ENCODE measurements around the gene RPS10.
"Not testable (repeated sequence)": the region's sequence is repeated elsewhere in the genome, so short reads cannot be mapped to it uniquely, and the experiment has no call there.

RPS10 gene

GRCh38 chr6:34374069-34374468 lies 51.8 kb downstream of the RPS10 start:
- peak; percentile 9 for DNase-seq (ENCODE audit: low read depth)
- TF ChIP-seq CTCF (IDR thresholded peaks at IDR 0.05; ENCODE audit: insufficient read depth, low read depth, low read length, missing control alignments), result no peak

GRCh38 chr6:34373511-34373910 lies 52.4 kb downstream of the RPS10 start:
- TF ChIP-seq CTCF (IDR thresholded peaks at IDR 0.05; ENCODE audit: insufficient read depth, low read depth, low read length, missing control alignments), result no peak
- no peak for DNase-seq (ENCODE audit: low read depth)
- no peak overlapping the region for H3K4me3 ChIP-seq (ENCODE audit: low read depth, low read length)

More at GRCh38 chr6:34374069-34374468, 51.8 kb downstream of the RPS10 start:
- no peak overlapping the region for H3K4me3 ChIP-seq (ENCODE audit: low read depth, low read length)

- not testable (repeated sequence) for H3K4me3 ChIP-seq (ENCODE audit: low read depth, low read length); DNase-seq (ENCODE audit: low read depth)
Observed at GRCh38 chr6:34371865-34372264, 54.0 kb downstream of the RPS10 start.

GRCh38 chr6:34370361-34370760 lies 55.5 kb downstream of the RPS10 start:
- no peak overlapping the region for H3K4me3 ChIP-seq (ENCODE audit: low read depth, low read length)
- TF ChIP-seq CTCF (IDR thresholded peaks at IDR 0.05; ENCODE audit: insufficient read depth, low read depth, low read length, missing control alignments), result no peak
- no peak for DNase-seq (ENCODE audit: low read depth)

GRCh38 chr6:34369385-34369784 lies 56.5 kb downstream of the RPS10 start:
- no peak for TF ChIP-seq CTCF (IDR thresholded peaks at IDR 0.05; ENCODE audit: insufficient read depth, low read depth, low read length, missing control alignments)
- H3K4me3 ChIP-seq (ENCODE audit: low read depth, low read length), result no peak overlapping the region
- no peak for DNase-seq (ENCODE audit: low read depth)

Measured in GM12865 (cell line).